Gastroesophageal sphincter (tissue), 3 donors: ENCODE results near the gene SEMA3A.

ENCODE experiments used
- EP300 ChIP-seq: sonication (generic); formaldehyde crosslinking; IDR thresholded peaks from one replicate; pipeline ENCODE4 v1.6.1; 2017; ENCODE audit warnings: antibody characterized with exemption, mild to moderate bottlenecking
- POLR2A ChIP-seq, 2 donors: fragments of 450-650 bp; IDR thresholded peaks; one replicate each; pipeline ENCODE4 v1.6.1; 2017; ENCODE audit warnings: antibody characterized with exemption in 2 of 2, mild to moderate bottlenecking in 2 of 2, moderate library complexity in 1 of 2
- POLR2AphosphoS5 ChIP-seq: sonication (generic); formaldehyde crosslinking; IDR thresholded peaks from one replicate; pipeline ENCODE4 v1.6.1; 2017; ENCODE audit warnings: antibody characterized with exemption
- TF ChIP-seq, protein P1 (sequence below), 4 experiments: fragments of 200-600 bp in 2 of 4; fragments of 450-650 bp in 2 of 4; sonication (generic) in 1 of 4; IDR thresholded peaks; one replicate each; pipeline ENCODE4 v1.5.1; 2017 to 2019; ENCODE audit warnings: antibody characterized with exemption in 4 of 4, mild to moderate bottlenecking in 2 of 4, moderate library complexity in 2 of 4

DNA sequence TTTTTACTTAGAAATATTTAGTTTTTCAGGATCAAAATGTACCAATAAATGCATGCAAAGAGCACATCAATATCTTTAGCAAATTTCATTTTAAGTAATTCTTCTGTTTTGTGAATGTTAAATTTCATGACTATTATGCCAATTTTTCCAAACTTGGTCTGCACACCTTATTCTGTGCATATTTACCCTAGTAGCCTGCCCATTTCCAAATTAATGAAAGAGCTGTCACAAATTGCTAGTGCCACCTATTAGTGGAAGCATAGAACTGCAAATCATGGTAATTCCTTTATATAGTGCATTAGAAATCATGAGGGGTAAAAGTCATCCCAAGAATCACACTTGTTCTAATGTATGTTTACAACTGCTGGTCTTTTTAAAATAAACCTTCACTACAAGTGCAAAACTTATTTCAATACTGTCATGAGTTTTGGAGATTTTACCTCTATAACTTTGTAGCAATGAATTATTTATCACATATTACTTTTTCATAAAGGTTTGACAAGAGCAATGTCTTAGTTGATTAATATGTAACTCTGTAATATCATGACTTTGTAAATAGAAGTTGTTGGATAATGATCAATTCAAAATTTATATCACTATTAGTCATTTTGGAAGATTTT, 5.7 kb downstream of the SEMA3A start:
- TF ChIP-seq POLR2A (IDR thresholded peaks at IDR 0.05) = no peak
- TF ChIP-seq, protein P1, sequence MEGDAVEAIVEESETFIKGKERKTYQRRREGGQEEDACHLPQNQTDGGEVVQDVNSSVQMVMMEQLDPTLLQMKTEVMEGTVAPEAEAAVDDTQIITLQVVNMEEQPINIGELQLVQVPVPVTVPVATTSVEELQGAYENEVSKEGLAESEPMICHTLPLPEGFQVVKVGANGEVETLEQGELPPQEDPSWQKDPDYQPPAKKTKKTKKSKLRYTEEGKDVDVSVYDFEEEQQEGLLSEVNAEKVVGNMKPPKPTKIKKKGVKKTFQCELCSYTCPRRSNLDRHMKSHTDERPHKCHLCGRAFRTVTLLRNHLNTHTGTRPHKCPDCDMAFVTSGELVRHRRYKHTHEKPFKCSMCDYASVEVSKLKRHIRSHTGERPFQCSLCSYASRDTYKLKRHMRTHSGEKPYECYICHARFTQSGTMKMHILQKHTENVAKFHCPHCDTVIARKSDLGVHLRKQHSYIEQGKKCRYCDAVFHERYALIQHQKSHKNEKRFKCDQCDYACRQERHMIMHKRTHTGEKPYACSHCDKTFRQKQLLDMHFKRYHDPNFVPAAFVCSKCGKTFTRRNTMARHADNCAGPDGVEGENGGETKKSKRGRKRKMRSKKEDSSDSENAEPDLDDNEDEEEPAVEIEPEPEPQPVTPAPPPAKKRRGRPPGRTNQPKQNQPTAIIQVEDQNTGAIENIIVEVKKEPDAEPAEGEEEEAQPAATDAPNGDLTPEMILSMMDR (IDR thresholded peaks at IDR 0.05) = peak; percentile 7 to 48 (median 36)
- TF ChIP-seq POLR2AphosphoS5 = no peak
- no peak for TF ChIP-seq EP300
